ENCODE measurements around the gene FLRT1.

FLRT1 gene

GRCh38 chr11:64006398-64006797 lies 29.3 kb upstream of the FLRT1 start:
- no peak for DNase-seq (ENCODE audit: low read depth in 3 of 3)

DNA sequence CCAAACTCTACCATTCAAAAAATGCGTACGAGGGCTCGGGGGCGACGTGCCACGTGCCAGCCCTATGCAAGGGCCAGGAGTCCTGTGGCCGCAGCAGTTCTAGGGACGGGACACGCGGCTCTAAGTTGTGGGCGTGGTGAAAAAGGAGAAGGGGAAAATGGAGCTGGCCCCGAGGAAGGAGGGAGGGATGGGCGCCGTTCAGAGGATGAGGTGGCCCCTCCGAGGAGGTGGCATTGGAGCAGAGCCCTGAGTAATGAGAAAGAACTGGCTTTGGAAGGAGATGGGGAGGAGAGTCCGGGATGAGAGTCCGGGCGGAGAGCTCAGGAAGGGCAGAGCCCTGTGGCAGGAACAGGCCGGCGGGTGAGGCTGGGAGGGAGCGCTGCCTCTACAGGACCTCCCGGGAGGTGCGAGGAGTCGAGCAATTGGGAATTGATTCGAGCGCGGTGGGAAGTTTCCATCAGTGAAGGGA lies 28.5 kb upstream of the FLRT1 start:
- no peak for DNase-seq (ENCODE audit: low read depth in 3 of 3)

- no peak for DNase-seq (ENCODE audit: low read depth in 3 of 3)
Observed at GRCh38 chr11:64007629-64008282, 28.0 kb upstream of the FLRT1 start.

DNA sequence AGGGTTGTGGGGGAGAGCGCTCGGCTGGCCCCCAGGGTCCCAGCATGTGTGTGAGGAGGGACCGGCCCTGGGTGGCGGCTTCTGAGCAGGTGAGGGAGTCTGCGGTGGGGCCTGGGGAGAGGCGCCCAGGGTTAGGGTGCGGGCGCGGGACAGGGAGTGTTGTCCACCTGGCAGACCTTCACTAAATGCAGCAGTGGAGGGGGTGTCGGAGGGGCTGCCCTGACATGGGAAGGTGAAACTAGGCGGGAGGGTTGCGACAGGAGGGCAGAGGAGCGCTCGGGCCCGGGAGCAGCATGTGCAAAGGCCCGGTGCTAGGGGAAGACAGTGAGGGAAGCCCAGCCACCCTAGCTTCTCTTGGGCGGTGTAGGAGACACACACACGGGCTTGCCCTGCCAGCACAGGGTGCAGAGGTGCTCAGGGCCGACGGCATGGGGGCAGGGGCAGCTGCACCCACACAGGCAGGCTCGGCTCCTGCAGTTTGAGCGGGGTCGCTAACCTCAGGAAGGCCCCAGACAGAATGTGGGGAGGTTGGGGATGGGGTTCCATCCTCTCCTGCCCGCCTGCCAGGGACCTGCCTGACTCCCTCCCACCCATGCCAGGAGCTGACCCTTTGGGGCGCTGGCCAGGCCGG lies 27.3 kb upstream of the FLRT1 start:
- no peak for DNase-seq (ENCODE audit: low read depth in 3 of 3)

GRCh38 chr11:64008914-64009633 lies 26.7 kb upstream of the FLRT1 start:
- DNase-seq (ENCODE audit: low read depth in 3 of 3): no peak

- no peak for DNase-seq (ENCODE audit: low read depth in 3 of 3)
Observed at GRCh38 chr11:64009710-64010109, 26.0 kb upstream of the FLRT1 start.

GRCh38 chr11:64010783-64011182 lies 24.9 kb upstream of the FLRT1 start:
- DNase-seq (ENCODE audit: low read depth in 3 of 3): no peak

- DNase-seq (ENCODE audit: low read depth in 3 of 3): no peak
Observed at GRCh38 chr11:64011371-64011770, 24.4 kb upstream of the FLRT1 start.

DNA sequence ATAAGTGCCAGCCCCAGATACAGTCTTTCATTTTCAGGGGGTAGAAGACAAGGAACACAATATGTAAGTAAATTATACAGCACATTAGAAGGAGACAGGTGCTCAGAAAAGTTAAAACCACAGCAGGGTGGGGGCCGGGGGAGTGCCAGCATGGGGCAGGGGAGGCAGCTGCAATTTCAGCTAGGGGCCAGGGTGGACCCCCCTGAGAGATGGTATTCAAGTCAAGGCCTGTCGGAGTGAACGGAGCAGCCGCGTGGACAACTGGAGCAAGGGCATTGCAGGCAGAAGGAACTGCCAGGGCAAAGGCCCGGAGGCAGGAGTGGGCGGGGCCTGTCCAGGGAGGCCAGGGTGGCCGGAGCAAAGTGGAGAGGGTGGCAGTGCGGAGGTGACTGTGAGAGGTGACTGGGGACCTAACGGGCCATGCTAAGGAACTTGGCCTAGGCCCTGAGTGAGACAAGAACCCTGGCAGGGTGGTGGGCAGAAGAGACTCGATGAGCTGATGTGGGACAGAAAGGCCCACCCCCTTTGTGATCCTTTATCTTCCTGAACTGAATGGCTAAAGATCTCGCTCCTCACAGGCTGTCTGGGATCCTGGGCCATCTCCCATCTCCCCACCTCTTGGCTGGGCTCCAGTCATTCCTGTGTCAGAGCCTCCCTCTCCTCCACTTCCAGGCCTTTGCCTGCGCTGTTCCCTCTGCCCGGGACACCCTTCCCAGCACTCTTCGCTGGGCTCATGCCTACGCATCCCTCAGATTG lies 22.4 kb upstream of the FLRT1 start:
- DNase-seq (ENCODE audit: low read depth in 3 of 3): no peak

- no peak for DNase-seq (ENCODE audit: low read depth in 3 of 3)
Observed at GRCh38 chr11:64014356-64014755, 21.4 kb upstream of the FLRT1 start.

DNA sequence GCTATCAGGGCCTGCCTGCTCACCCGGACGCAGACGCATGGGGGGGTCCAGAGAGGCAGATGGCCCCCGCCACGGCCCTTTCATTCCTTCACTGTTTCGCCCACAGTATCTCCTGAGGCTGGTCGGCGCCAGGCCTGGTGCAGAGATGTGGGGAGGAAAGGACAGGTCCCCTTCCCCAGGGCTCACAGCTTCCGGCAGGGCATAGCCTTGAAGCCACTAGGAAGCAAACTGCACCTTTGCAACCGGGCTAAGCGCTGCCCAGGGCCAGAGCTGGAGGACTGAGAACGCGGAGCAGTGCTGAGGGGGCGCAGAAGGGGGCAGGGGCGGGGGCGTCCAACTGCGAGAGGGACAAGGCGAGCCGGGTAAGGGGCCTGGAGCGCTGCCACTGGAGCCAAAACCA lies 20.2 kb upstream of the FLRT1 start:
- DNase-seq (ENCODE audit: low read depth in 3 of 3): no peak

DNA sequence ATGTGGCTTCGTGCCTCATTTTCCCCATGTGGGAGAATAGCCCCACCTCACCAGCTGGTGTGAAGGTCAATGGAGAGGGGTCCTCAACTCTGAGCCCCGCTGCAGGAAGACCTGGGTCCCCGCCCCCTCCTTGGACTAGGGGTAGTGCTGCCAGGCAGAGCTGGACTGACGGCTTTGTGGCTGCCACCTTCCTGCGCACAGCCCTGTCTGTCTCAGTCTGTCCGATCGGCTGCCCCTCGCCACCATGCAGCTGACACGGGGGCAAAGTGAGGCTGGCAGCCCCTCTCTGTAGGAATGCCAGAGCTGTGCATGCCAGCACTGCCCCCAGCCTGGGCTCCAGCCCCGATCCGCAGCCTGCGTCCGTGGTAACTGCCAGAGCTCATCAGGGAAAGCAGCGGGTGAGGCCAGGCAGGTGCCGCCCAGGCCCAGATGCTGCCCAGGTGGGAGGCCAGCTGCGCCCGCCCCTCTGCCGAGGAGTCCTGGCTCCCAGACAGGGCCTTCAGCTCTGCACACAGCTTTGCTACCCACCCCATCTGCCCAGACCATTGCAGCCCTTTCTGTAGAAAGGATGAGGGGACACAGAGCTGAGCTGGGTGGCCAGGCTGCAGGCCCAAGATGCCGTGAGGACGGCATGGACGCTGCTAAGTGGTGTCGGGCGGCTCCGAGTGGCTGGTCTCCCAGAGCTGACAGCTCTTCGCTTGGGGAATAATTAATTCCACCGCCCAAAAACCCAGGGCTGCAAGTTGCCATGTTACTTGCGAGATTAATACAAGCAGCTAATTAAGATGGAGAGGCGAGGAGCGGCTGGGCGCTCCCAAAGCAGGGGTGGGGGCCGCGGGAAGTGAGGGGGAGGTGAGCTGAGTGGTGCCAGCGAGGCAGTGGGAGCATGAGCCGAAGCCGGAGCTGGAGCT lies 19.5 kb upstream of the FLRT1 start:
- DNase-seq (ENCODE audit: low read depth in 3 of 3): no peak

DNA sequence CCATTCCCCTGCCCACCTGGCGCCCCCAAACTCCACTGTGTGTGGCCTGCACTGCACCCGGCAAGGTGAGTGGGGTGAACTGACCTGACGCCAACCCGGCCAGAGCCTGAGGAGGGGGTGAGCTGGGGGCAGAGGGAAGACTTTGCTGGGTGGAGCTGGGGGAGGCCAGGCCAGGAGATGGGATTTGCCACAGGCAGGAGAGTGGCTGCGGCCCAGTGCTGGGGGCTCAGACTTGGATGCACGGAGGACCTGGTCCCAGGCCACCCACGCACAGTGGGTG lies 17.8 kb upstream of the FLRT1 start:
- DNase-seq (ENCODE audit: low read depth in 3 of 3): no peak

DNA sequence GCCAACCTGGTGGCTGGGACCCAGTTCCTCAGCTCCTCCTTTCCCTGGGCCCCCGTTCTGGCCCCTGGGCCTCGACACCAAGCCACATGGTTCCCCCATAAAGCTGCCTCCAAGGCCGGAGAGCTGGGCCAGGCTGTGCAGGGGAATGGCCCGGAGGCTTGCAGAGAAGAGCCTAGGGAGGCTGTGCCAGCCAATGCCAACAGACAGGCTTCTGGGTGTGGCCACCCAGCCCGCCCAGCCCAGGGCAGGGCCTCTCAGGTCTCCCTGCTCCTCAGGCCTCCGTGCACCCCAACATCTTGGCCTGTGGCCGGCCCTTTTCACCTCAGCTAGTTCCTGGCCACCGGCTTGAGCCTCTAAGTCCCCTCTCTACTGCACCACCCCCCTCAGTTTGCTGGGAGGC lies 17.4 kb upstream of the FLRT1 start:
- DNase-seq (ENCODE audit: low read depth in 3 of 3): no peak

- DNase-seq (ENCODE audit: low read depth in 3 of 3): no peak
Observed at GRCh38 chr11:64019106-64020037, 16.4 kb upstream of the FLRT1 start.

- no peak for DNase-seq (ENCODE audit: low read depth in 3 of 3)
Observed at GRCh38 chr11:64020976-64021756, 14.6 kb upstream of the FLRT1 start.

GRCh38 chr11:64021757-64022093 lies 14.0 kb upstream of the FLRT1 start:
- no peak for DNase-seq (ENCODE audit: low read depth in 3 of 3)

GRCh38 chr11:64022125-64022784 lies 13.5 kb upstream of the FLRT1 start:
- DNase-seq (ENCODE audit: low read depth in 3 of 3): no peak

Measured in stimulated activated CD4-positive, alpha-beta T cell treated with anti-CD3 and anti-CD28 coated beads, TNF-alpha, amount 100 ng/mL, for 48 hours (primary cell).